Chondrocyte (in vitro differentiated cells): Measurements from ENCODE around the gene TAPBPL. TPM values are rescaled to one million over a fixed set of nuclear protein-coding genes. Genes with fewer than 3 reads are reported as not detected.
A peak's percentile ranks its signal among the peaks of the same experiment; 100 is the strongest.
"Not testable (repeated sequence)": the region's sequence is repeated elsewhere in the genome, so short reads cannot be mapped to it uniquely, and the experiment has no call there.

Experiments
- DNase-seq: peaks from one replicate; pipeline ENCODE4 v3.0.0; 2021; ENCODE audit warnings: mixed read lengths, low spot score
- H3K27ac Mint-ChIP-seq: one replicate; pipeline ENCODE4 v1.8.0; 2021; ENCODE audit warnings: mild to moderate bottlenecking, moderate library complexity, mixed read lengths; ENCODE audit not compliant: unreplicated experiment
- H3K27me3 Mint-ChIP-seq: 2 replicates; pipeline ENCODE4 v1.8.0; 2021; ENCODE audit warnings: low read depth, mixed read lengths
- H3K36me3 Mint-ChIP-seq: 2 replicates; pipeline ENCODE4 v1.8.0; 2021; ENCODE audit warnings: low read depth, mixed read lengths
- H3K4me1 Mint-ChIP-seq: 2 replicates; pipeline ENCODE4 v1.8.0; 2021; ENCODE audit warnings: low read depth, mild to moderate bottlenecking, mixed read lengths
- H3K4me3 Mint-ChIP-seq: one replicate; pipeline ENCODE4 v1.8.0; 2021; ENCODE audit warnings: mild to moderate bottlenecking, moderate library complexity, mixed read lengths; ENCODE audit not compliant: unreplicated experiment
- H3K9me3 Mint-ChIP-seq: 2 replicates; pipeline ENCODE4 v1.8.0; 2021; ENCODE audit warnings: low read depth, mixed read lengths
- total RNA-seq: library from RNA; stranded (reverse); gene quantifications from 3 replicates; pipeline ENCODE4 v1.2.1, GENCODE V29; 2021
- TF ChIP-seq, protein P1 (sequence below): fragments of 200-600 bp; sonication (generic); IDR thresholded peaks from 2 replicates; pipeline ENCODE4 v1.5.0; 2021; ENCODE audit warnings: antibody characterized with exemption, mild to moderate bottlenecking, moderate library complexity

TAPBPL gene
- total RNA-seq, 1 donor from 2014 or later = 4.6 TPM

DNA sequence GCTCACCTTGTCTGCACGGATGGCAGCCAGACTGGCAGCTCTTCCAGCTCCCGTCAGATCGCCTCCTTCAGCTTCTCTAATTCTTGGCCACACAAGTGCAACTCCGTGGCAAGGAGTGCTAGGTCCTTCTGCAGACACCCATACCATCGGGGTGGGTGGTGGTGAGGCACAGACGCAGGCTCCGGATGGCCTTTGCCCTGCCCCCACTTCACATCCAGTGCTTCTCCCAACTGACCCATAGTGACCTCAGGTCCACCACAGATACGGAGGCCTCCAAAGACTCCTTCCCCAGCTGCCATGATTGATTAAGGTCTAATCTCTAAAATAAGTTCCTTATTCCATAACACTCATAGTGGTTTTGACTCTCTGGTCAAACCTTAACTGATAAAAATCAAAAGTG lies 27.0 kb upstream of the TAPBPL start:
- no peaks in the 10 kb centered on the region for H3K36me3 Mint-ChIP-seq
- no peak overlapping the region for H3K4me3 Mint-ChIP-seq
- no peak for DNase-seq
- no peaks in the 10 kb centered on the region for H3K9me3 Mint-ChIP-seq
- no peak overlapping the region for H3K27ac Mint-ChIP-seq
- no peaks in the 10 kb centered on the region for H3K27me3 Mint-ChIP-seq
- H3K4me1 Mint-ChIP-seq = peaks cover 16% of the 10 kb centered on the region
- TF ChIP-seq, protein P1, sequence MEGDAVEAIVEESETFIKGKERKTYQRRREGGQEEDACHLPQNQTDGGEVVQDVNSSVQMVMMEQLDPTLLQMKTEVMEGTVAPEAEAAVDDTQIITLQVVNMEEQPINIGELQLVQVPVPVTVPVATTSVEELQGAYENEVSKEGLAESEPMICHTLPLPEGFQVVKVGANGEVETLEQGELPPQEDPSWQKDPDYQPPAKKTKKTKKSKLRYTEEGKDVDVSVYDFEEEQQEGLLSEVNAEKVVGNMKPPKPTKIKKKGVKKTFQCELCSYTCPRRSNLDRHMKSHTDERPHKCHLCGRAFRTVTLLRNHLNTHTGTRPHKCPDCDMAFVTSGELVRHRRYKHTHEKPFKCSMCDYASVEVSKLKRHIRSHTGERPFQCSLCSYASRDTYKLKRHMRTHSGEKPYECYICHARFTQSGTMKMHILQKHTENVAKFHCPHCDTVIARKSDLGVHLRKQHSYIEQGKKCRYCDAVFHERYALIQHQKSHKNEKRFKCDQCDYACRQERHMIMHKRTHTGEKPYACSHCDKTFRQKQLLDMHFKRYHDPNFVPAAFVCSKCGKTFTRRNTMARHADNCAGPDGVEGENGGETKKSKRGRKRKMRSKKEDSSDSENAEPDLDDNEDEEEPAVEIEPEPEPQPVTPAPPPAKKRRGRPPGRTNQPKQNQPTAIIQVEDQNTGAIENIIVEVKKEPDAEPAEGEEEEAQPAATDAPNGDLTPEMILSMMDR = no peak

DNA sequence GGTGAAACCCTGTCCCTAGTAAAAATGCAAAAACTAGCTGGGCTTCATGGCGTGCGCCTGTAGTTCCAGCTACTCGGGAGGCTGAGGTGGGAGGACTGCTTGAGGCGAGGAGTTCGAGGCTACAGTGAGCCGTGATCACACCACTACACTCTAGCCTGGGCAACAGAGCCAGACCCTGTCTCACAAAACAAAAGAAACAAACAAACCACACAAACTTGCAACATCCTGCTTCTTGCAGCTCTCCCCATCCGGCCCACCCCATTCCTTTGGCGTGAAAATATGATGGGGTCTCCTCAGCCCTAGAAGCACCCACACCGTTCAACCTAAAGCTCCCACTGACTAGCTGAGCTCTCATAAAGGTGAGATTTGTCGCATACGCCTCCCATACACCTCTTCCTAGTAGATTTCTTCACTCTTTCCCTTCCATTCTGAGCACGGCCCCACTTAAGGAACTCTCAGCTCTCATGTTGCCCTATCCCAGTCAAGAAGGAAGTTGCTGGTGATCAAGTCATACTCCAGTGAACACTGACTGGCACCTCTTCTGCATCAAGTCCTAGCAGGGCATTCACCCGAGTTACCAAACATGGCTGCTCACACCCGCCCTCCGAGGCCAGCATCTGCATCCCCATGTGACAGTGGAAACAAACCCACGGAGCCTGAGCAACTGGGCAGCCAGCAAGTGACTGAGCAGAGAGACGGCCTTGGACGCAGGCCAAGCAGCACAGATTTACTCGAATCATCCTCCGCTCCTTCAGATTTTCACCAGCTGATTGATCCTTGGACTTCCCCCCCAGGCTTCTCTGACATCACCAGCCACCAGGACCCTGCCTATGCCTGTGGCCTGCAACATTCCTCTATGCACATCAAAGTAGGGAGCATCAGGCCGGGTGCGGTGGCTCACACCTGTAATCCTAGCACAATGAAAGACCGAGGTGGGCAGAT lies 26.0 kb upstream of the TAPBPL start:
- Mint-ChIP-seq H3K27ac (no peak overlapping the region), H3K36me3 (no peaks in the 10 kb centered on the region), H3K4me1 (peaks cover 19% of the 10 kb centered on the region), H3K4me3 (no peak overlapping the region), H3K9me3 (no peaks in the 10 kb centered on the region), H3K27me3 (no peaks in the 10 kb centered on the region)
- TF ChIP-seq, protein P1 = no peak
- DNase-seq = peak; percentile 55

DNA sequence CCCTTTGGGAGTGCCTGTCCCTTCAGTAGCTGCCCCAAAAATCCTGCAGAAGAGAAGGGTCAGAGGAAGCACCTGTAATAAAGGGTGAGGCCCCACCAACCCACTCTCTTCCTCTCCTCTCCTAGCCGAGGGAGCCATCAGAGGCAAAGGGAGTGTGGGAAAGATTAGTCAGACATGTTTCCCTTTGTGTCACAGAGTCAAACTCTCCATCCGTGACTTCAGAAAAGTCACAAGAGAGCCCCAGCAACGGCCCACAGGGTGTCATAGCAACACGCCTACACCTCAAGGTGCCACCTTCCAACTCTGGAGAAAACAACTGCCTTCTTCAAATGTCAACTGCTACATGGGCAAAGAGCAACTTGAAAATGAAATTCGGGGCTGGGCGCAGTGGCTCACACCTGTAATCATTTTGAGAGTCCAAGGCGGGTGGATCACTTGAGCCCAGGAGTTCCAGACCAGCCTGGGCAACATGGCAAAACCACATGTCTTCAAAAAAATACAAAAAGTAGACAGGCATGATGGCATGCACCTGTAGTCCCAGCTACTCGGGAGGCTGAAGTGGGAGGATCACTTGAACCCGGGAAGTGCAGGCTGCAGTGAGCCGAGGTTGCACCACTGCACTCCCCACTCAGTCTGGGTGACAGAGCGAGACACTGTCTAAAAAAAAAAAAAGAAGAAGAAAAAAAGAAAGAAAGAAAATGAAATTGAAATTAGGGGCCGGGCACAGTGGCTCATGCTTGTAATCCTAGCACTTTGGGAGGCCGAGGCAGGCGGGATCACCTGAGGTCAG lies 24.8 kb upstream of the TAPBPL start:
- H3K9me3 Mint-ChIP-seq = no peaks in the 10 kb centered on the region
- H3K4me1 Mint-ChIP-seq = peaks cover 25% of the 10 kb centered on the region
- no peak overlapping the region for H3K4me3 Mint-ChIP-seq
- DNase-seq = peak; percentile 19
- no peaks in the 10 kb centered on the region for H3K36me3 Mint-ChIP-seq
- H3K27ac Mint-ChIP-seq = no peak overlapping the region
- TF ChIP-seq, protein P1 = no peak
- no peaks in the 10 kb centered on the region for H3K27me3 Mint-ChIP-seq

DNA sequence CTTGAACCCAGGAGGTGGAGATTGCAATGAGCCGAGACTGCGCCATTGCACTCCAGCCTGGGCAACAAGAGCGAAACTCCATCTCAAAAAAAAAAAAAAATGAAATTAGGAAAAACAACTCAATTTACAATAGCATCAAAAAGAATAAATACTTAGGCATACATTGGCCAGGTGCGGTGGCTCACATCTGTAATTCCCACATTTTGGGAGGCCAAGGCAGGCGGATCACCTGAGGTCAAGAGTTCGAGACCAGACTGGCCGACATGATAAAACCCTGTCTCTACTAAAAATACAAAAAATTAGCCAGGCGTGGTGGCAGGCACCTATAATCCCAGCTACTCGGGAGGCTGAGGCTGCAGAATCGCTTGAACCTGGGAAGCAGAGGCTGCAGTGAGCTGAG lies 24.0 kb upstream of the TAPBPL start:
- H3K27me3 Mint-ChIP-seq, H3K36me3 Mint-ChIP-seq, H3K4me3 Mint-ChIP-seq, H3K9me3 Mint-ChIP-seq, H3K27ac Mint-ChIP-seq: not testable (repeated sequence)
- H3K4me1 Mint-ChIP-seq = peaks cover 25% of the 10 kb centered on the region
- DNase-seq = peak; percentile 8

DNA sequence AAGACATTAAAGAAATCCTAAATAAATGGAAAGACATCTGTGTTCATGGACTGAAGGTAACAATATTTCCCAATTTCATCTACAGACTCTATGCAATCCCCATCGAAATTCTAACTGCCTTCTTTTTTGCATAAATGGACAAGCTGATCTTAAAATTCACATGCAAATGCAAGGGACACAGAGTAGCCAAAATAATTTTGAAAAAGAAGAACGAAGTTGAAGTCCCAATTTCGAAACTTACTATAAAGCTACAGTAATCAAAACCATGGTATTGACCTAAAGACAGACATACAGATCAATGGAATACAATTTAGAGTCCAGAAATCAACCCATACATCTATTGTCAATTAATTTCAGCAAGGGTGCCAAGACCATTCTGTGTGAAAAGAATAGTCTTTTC lies 23.5 kb upstream of the TAPBPL start:
- no peak for DNase-seq
- Mint-ChIP-seq H3K36me3 (no peaks in the 10 kb centered on the region), H3K27ac (no peak overlapping the region), H3K4me3 (no peak overlapping the region), H3K27me3 (no peaks in the 10 kb centered on the region), H3K4me1 (peaks cover 25% of the 10 kb centered on the region), H3K9me3 (no peaks in the 10 kb centered on the region)
- TF ChIP-seq, protein P1 = no peak
